Mesendoderm (in vitro differentiated cells): ENCODE results near the gene SF3B6.

Experiments used
- DNase-seq: peaks from one replicate; pipeline ENCODE4 v3.0.0; 2013
- H2AK5ac ChIP-seq: 2 replicates; pipeline ENCODE4 v1.6.1; 2013; ENCODE audit warnings: low read length, inconsistent platforms
- H2BK120ac ChIP-seq: 2 replicates; pipeline ENCODE4 v1.6.1; 2013; ENCODE audit warnings: low read depth, mild to moderate bottlenecking, low read length, moderate library complexity, mixed read lengths
- H2BK15ac ChIP-seq: replicated peaks from 2 replicates; pipeline ENCODE4 v1.6.1; 2013; ENCODE audit warnings: low read depth, mild to moderate bottlenecking, moderate library complexity
- H2BK5ac ChIP-seq: 2 replicates; pipeline ENCODE4 v1.6.1; 2013; ENCODE audit warnings: low read length, inconsistent platforms
- H3K18ac ChIP-seq: 2 replicates; pipeline ENCODE4 v1.6.1; 2013; ENCODE audit warnings: mild to moderate bottlenecking, low read length, mixed read lengths
- H3K23ac ChIP-seq: one replicate; pipeline ENCODE4 v1.6.1; 2013; ENCODE audit warnings: low read length
- H3K27ac ChIP-seq: 2 replicates; pipeline ENCODE4 v1.5.1; 2013; ENCODE audit warnings: low read depth, mild to moderate bottlenecking, inconsistent platforms, low read length, moderate library complexity
- H3K27me3 ChIP-seq: 2 replicates; pipeline ENCODE4 v1.6.1; 2013; ENCODE audit warnings: low read length, control low read depth, mild to moderate bottlenecking, inconsistent platforms; ENCODE audit not compliant: insufficient read depth, poor library complexity
- H3K36me3 ChIP-seq: 2 replicates; pipeline ENCODE4 v1.6.1; 2013; ENCODE audit warnings: low read length, inconsistent platforms; ENCODE audit not compliant: control insufficient read depth, insufficient read depth
- H3K4ac ChIP-seq: one replicate; pipeline ENCODE4 v1.6.1; 2013; ENCODE audit warnings: low read depth, mild to moderate bottlenecking, low read length, moderate library complexity
- H3K4me1 ChIP-seq: 2 replicates; pipeline ENCODE4 v1.6.1; 2013; ENCODE audit warnings: low read depth, low read length, inconsistent platforms; ENCODE audit not compliant: control insufficient read depth
- H3K4me2 ChIP-seq: 2 replicates; pipeline ENCODE4 v1.6.1; 2013; ENCODE audit warnings: low read length
- H3K4me3 ChIP-seq: 2 replicates; pipeline ENCODE4 v1.5.1; 2013; ENCODE audit warnings: mild to moderate bottlenecking, low read length
- H3K56ac ChIP-seq: one replicate; pipeline ENCODE4 v1.6.1; 2013; ENCODE audit warnings: low read length
- H3K79me1 ChIP-seq: 2 replicates; pipeline ENCODE4 v1.6.1; 2013; ENCODE audit warnings: low read length, inconsistent platforms
- H3K79me2 ChIP-seq: 2 replicates; pipeline ENCODE4 v1.6.1; 2013; ENCODE audit warnings: mild to moderate bottlenecking, low read length; ENCODE audit not compliant: control insufficient read depth, insufficient read depth
- H3K9ac ChIP-seq: 2 replicates; pipeline ENCODE4 v1.6.1; 2013; ENCODE audit warnings: low read length, inconsistent platforms
- H4K5ac ChIP-seq: one replicate; pipeline ENCODE4 v1.6.1; 2013; ENCODE audit warnings: low read length
- H4K8ac ChIP-seq: one replicate; pipeline ENCODE4 v1.6.1; 2013; ENCODE audit warnings: low read depth, mild to moderate bottlenecking, control low read depth, low read length, moderate library complexity
- WGBS: extraction: QIAGEN DNeasy Blood & Tissue Kit; methylation state at CpG from one replicate; pipeline ENCODE4 v1.1.7; 2013; ENCODE audit warnings: low lambda C conversion rate, missing lambda C conversion rate; ENCODE audit not compliant: insufficient coverage; ENCODE audit errors: extremely low coverage; 5-methylcytosine and 5-hydroxymethylcytosine counted together

The SF3B6 gene

GRCh38 chr2:24080701-24081100 is 4.6 kb upstream of the SF3B6 start:
- H2BK15ac ChIP-seq = no peak overlapping the region
- H3K79me1 ChIP-seq = no peaks in the 10 kb centered on the region
- no peak overlapping the region for H2BK5ac ChIP-seq
- no peak overlapping the region for H3K18ac ChIP-seq
- no peak overlapping the region for H2AK5ac ChIP-seq
- no peak overlapping the region for H4K8ac ChIP-seq
- H3K9ac ChIP-seq = no peak overlapping the region
- no CpG with 5 or more reads among the region's 2 CpGs for WGBS
- no peaks in the 10 kb centered on the region for H3K27me3 ChIP-seq
- no peak overlapping the region for H3K23ac ChIP-seq
- H3K4ac ChIP-seq = no peak overlapping the region
- no peak overlapping the region for H3K4me3 ChIP-seq
- no peak for DNase-seq
- no peak overlapping the region for H4K5ac ChIP-seq
- H3K4me2 ChIP-seq = no peak overlapping the region
- peaks cover 3% of the 10 kb centered on the region for H3K4me1 ChIP-seq
- no peak overlapping the region for H3K56ac ChIP-seq
- peaks cover 1% of the 10 kb centered on the region for H3K36me3 ChIP-seq
- no peak overlapping the region for H3K27ac ChIP-seq
- H2BK120ac ChIP-seq = no peak overlapping the region
- H3K79me2 ChIP-seq = peaks cover 2% of the 10 kb centered on the region

- WGBS = no CpG with 5 or more reads among the region's 2 CpGs
- no peak overlapping the region for H4K8ac ChIP-seq
- no peak overlapping the region for H3K27ac ChIP-seq
- H3K9ac ChIP-seq = peak overlapping the region; percentile 72
- H3K79me2 ChIP-seq = peaks cover 11% of the 10 kb centered on the region
- H3K4ac ChIP-seq = no peak overlapping the region
- no peak overlapping the region for H2BK120ac ChIP-seq
- H3K79me1 ChIP-seq = peaks cover 5% of the 10 kb centered on the region
- no peak overlapping the region for H3K18ac ChIP-seq
- no peaks in the 10 kb centered on the region for H3K27me3 ChIP-seq
- no peak overlapping the region for H3K4me2 ChIP-seq
- H3K23ac ChIP-seq = no peak overlapping the region
- no peak overlapping the region for H2BK5ac ChIP-seq
- no peak for DNase-seq
- H2BK15ac ChIP-seq = no peak overlapping the region
- H3K36me3 ChIP-seq = peaks cover 1% of the 10 kb centered on the region
- H2AK5ac ChIP-seq = no peak overlapping the region
- H4K5ac ChIP-seq = no peak overlapping the region
- no peak overlapping the region for H3K4me3 ChIP-seq
- H3K56ac ChIP-seq = peak overlapping the region; percentile 89
- no peaks in the 10 kb centered on the region for H3K4me1 ChIP-seq
These were observed 1.8 kb upstream of the SF3B6 start for GRCh38 chr2:24077879-24078278.

GRCh38 chr2:24077535-24077877 is 1.4 kb upstream of the SF3B6 start:
- H3K79me2 ChIP-seq = peaks cover 11% of the 10 kb centered on the region
- no peak overlapping the region for H3K18ac ChIP-seq
- no peak overlapping the region for H2BK120ac ChIP-seq
- no peak overlapping the region for H4K5ac ChIP-seq
- peak overlapping the region; percentile 72 for H3K9ac ChIP-seq
- H3K27ac ChIP-seq = no peak overlapping the region
- no peak overlapping the region for H2BK5ac ChIP-seq
- WGBS = no CpG with 5 or more reads among the region's 9 CpGs
- H3K23ac ChIP-seq = no peak overlapping the region
- no peak for DNase-seq
- no peak overlapping the region for H2BK15ac ChIP-seq
- H3K4me3 ChIP-seq = no peak overlapping the region
- H3K4me2 ChIP-seq = peak overlapping the region; percentile 58
- no peaks in the 10 kb centered on the region for H3K27me3 ChIP-seq
- H3K79me1 ChIP-seq = peaks cover 6% of the 10 kb centered on the region
- no peaks in the 10 kb centered on the region for H3K4me1 ChIP-seq
- no peak overlapping the region for H2AK5ac ChIP-seq
- no peak overlapping the region for H4K8ac ChIP-seq
- no peak overlapping the region for H3K4ac ChIP-seq
- peak overlapping the region; percentile 89 for H3K56ac ChIP-seq
- peaks cover 1% of the 10 kb centered on the region for H3K36me3 ChIP-seq

GRCh38 chr2:24076849-24077534 is 866 bp upstream of the SF3B6 start:
- no CpG with 5 or more reads among the region's 41 CpGs for WGBS
- Histone ChIP-seq H3K79me2 (peaks cover 11% of the 10 kb centered on the region), H4K8ac (no peak overlapping the region), H2BK5ac (no peak overlapping the region), H3K4me2 (peak overlapping the region; percentile 58), H3K4ac (no peak overlapping the region), H4K5ac (no peak overlapping the region), H3K9ac (peak overlapping the region; percentile 72), H3K56ac (peak overlapping the region; percentile 89), H3K27me3 (no peaks in the 10 kb centered on the region), H3K79me1 (peaks cover 7% of the 10 kb centered on the region), H2BK15ac (no peak overlapping the region), H3K36me3 (peaks cover 1% of the 10 kb centered on the region), H3K27ac (peak overlapping the region; percentile 38), H3K4me3 (peak overlapping the region; percentile 58), H3K18ac (no peak overlapping the region), H3K4me1 (no peaks in the 10 kb centered on the region), H3K23ac (no peak overlapping the region), H2BK120ac (no peak overlapping the region), H2AK5ac (no peak overlapping the region)
- DNase-seq = peak; percentile 36

- Histone ChIP-seq H3K4me3 (peak overlapping the region; percentile 99), H2BK5ac (no peak overlapping the region), H3K18ac (no peak overlapping the region), H3K79me2 (peaks cover 11% of the 10 kb centered on the region), H3K27ac (no peak overlapping the region), H3K4ac (no peak overlapping the region), H3K27me3 (no peaks in the 10 kb centered on the region), H3K56ac (peak overlapping the region; percentile 100), H3K36me3 (peaks cover 4% of the 10 kb centered on the region), H4K5ac (no peak overlapping the region), H2BK120ac (no peak overlapping the region), H4K8ac (no peak overlapping the region), H2BK15ac (no peak overlapping the region), H3K23ac (no peak overlapping the region), H3K9ac (peak overlapping the region; percentile 95), H3K79me1 (peaks cover 7% of the 10 kb centered on the region), H3K4me2 (peak overlapping the region; percentile 97), H3K4me1 (no peaks in the 10 kb centered on the region), H2AK5ac (no peak overlapping the region)
- no CpG with 5 or more reads among the region's 5 CpGs for WGBS
- DNase-seq = no peak
These were observed 867 bp downstream of the SF3B6 start for GRCh38 chr2:24075259-24075658.

GRCh38 chr2:24073816-24074215 is 2.3 kb downstream of the SF3B6 start:
- Histone ChIP-seq H3K79me1 (peaks cover 12% of the 10 kb centered on the region), H2BK5ac (no peak overlapping the region), H3K56ac (no peak overlapping the region), H3K27ac (no peak overlapping the region), H3K79me2 (peaks cover 11% of the 10 kb centered on the region), H4K5ac (no peak overlapping the region), H3K4ac (no peak overlapping the region), H3K27me3 (no peaks in the 10 kb centered on the region), H2BK15ac (no peak overlapping the region), H2AK5ac (no peak overlapping the region), H3K4me3 (no peak overlapping the region), H2BK120ac (no peak overlapping the region), H3K36me3 (peaks cover 5% of the 10 kb centered on the region), H4K8ac (no peak overlapping the region), H3K23ac (no peak overlapping the region), H3K9ac (no peak overlapping the region), H3K18ac (no peak overlapping the region), H3K4me1 (no peaks in the 10 kb centered on the region), H3K4me2 (no peak overlapping the region)
- DNase-seq = no peak
- 100% methylated on average over 3 of the region's 6 CpGs for WGBS
